ENCODE data around the gene ZNF536. TPM values are rescaled to one million over a fixed set of nuclear protein-coding genes. Genes with fewer than 3 reads are reported as not detected.
A peak's percentile ranks its signal among the peaks of the same experiment; 100 is the strongest.

ZNF536 gene
- total RNA-seq, 4 donors from 2014 or later, result 0.51 to 1.0 (median 0.77) TPM

DNA sequence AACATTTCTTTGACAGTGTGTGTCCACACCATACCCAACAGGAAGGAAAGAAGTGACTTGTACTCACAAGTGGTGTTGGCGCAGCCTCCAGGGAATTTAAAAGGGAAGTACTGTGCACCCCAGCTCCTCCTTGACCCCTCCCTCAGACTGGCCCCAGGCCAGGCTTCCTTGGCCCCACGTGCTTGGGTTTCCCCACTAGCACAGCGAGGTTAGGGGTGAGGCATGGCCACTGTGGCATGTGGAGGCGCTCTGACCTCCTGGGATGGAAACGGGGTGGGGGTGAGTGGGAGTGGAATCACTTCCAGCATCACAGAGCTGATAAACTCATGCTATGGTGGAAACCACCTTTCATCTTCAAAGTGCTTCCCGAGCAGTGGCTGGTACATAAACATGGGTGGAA, 168.6 kb downstream of the ZNF536 start:
- TF ChIP-seq POLR2A (IDR thresholded peaks at IDR 0.05), result no peak
- TF ChIP-seq CTCF (IDR thresholded peaks at IDR 0.05), result no peak
- H3K4me3 ChIP-seq (ENCODE audit: low read depth, poor library complexity, severe bottlenecking), result no peak overlapping the region
- intact Hi-C loops (cut with DNase I; ENCODE audit: low total_unique reads), result no loop called here
- WGBS, 2 donors, result 51 to 62% methylated on average over 6 of the region's 6 CpGs
- DNase-seq (ENCODE audit: low spot score in 2 of 2), result peak in 1 of 2 donors; percentile 21

GRCh38 chr19:30541575-30541974, 169.4 kb downstream of the ZNF536 start:
- H3K4me3 ChIP-seq (ENCODE audit: low read depth, poor library complexity, severe bottlenecking), result no peak overlapping the region
- TF ChIP-seq CTCF (IDR thresholded peaks at IDR 0.05), result no peak
- no peak for TF ChIP-seq POLR2A (IDR thresholded peaks at IDR 0.05)
- intact Hi-C loops (cut with DNase I; ENCODE audit: low total_unique reads), result no loop called here
- DNase-seq (ENCODE audit: low spot score in 2 of 2), result no peak

GRCh38 chr19:30543243-30543945, 171.2 kb downstream of the ZNF536 start:
- intact Hi-C loops (cut with DNase I; ENCODE audit: low total_unique reads), result no loop called here
- no peak for TF ChIP-seq CTCF (IDR thresholded peaks at IDR 0.05)
- TF ChIP-seq POLR2A (IDR thresholded peaks at IDR 0.05), result no peak
- WGBS, 2 donors, result 79 to 80% methylated on average over 8 to 9 of the region's 9 CpGs
- no peak overlapping the region for H3K4me3 ChIP-seq (ENCODE audit: low read depth, poor library complexity, severe bottlenecking)
- DNase-seq (ENCODE audit: low spot score in 2 of 2), result peak in 1 of 2 donors; percentile 70

GRCh38 chr19:30545752-30546151, 173.6 kb downstream of the ZNF536 start:
- TF ChIP-seq POLR2A (IDR thresholded peaks at IDR 0.05) (no peak), CTCF (IDR thresholded peaks at IDR 0.05) (no peak)
- intact Hi-C loops (cut with DNase I; ENCODE audit: low total_unique reads), result no loop called here
- no peak overlapping the region for H3K4me3 ChIP-seq (ENCODE audit: low read depth, poor library complexity, severe bottlenecking)
- 87 to 91% methylated on average over 7 of the region's 7 CpGs for WGBS, 2 donors
- DNase-seq (ENCODE audit: low spot score in 2 of 2), result peak in 1 of 2 donors; percentile 21

DNA sequence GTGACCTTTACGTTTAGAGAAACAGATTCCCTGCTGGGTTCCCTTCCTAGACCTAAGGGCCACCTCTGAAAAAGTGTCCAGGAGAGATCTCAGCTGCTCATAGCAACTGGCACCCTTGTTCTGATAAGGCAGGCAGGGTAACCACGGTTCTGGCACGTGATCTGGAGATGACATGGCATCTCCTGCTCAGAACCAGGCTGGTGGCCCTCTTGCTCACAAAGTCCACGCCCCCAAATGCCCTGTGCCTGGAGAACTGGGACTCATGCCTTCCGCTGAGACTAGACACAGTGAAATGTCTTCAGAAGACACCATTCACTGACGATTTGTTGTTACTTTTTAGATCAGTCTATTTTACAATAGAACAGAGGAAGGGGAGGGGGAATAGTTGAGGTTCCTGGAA, 174.1 kb downstream of the ZNF536 start:
- intact Hi-C loops (cut with DNase I; ENCODE audit: low total_unique reads), result no loop called here
- no peak for TF ChIP-seq POLR2A (IDR thresholded peaks at IDR 0.05)
- TF ChIP-seq CTCF (IDR thresholded peaks at IDR 0.05), result no peak
- WGBS, 2 donors, result 66 to 77% methylated on average over 6 of the region's 6 CpGs
- no peak overlapping the region for H3K4me3 ChIP-seq (ENCODE audit: low read depth, poor library complexity, severe bottlenecking)
- DNase-seq (ENCODE audit: low spot score in 2 of 2), result peak in 1 of 2 donors; percentile 69

DNA sequence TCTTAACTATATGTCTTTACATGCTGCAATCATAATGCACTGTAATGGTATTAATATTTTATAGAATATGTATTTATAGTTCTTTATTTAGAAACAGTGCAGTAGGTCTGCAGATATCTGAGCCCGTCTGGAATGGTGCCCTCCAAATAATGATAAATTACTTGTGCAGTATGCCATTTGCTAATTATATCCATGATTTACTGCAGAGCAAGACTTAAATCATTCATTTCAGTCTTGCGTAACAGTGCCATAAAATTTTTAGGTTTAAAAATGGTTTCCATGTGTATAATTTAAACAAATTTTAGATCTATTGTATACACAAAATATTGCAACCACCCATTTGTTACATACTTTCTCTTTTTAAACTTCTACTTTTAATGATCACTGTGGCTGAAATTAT, 175.1 kb downstream of the ZNF536 start:
- WGBS, 2 donors, result 40 to 52% methylated on average over 2 of the region's 2 CpGs
- no peak overlapping the region for H3K4me3 ChIP-seq (ENCODE audit: low read depth, poor library complexity, severe bottlenecking)
- intact Hi-C loops (cut with DNase I; ENCODE audit: low total_unique reads), result no loop called here
- DNase-seq (ENCODE audit: low spot score in 2 of 2), result no peak
- TF ChIP-seq POLR2A (IDR thresholded peaks at IDR 0.05) (no peak), CTCF (IDR thresholded peaks at IDR 0.05) (no peak)
